ENCODE measurements around the gene CNDP1. TPM values are rescaled to one million over a fixed set of nuclear protein-coding genes. Genes with fewer than 3 reads are reported as not detected.
"Not testable (repeated sequence)": the region's sequence is repeated elsewhere in the genome, so short reads cannot be mapped to it uniquely, and the experiment has no call there.

Gene CNDP1
- total RNA-seq, 1 donor from 2014 or later = not detected

- H3K4me1 Mint-ChIP-seq (ENCODE audit: unreplicated experiment) = no peaks in the 10 kb centered on the region
- H3K36me3 Mint-ChIP-seq (ENCODE audit: low read depth, unreplicated experiment) = peaks cover 9% of the 10 kb centered on the region
- H3K9me3 Mint-ChIP-seq (ENCODE audit: unreplicated experiment) = peaks cover 10% of the 10 kb centered on the region
- H3K27ac Mint-ChIP-seq (ENCODE audit: unreplicated experiment) = no peak overlapping the region
- DNase-seq (ENCODE audit: low spot score) = no peak
- no peak for TF ChIP-seq CTCF (IDR thresholded peaks at IDR 0.05; ENCODE audit: unreplicated experiment)
- H3K27me3 Mint-ChIP-seq (ENCODE audit: unreplicated experiment) = no peaks in the 10 kb centered on the region
- H3K4me3 Mint-ChIP-seq (ENCODE audit: unreplicated experiment) = no peak overlapping the region
Observed at GRCh38 chr18:74562131-74562730, 27.9 kb downstream of the CNDP1 start.

- no peak for TF ChIP-seq CTCF (IDR thresholded peaks at IDR 0.05; ENCODE audit: unreplicated experiment)
- H3K27ac Mint-ChIP-seq (ENCODE audit: unreplicated experiment) = no peak overlapping the region
- no peak for DNase-seq (ENCODE audit: low spot score)
- no peaks in the 10 kb centered on the region for H3K27me3 Mint-ChIP-seq (ENCODE audit: unreplicated experiment)
- no peak overlapping the region for H3K4me3 Mint-ChIP-seq (ENCODE audit: unreplicated experiment)
- peaks cover 15% of the 10 kb centered on the region for H3K9me3 Mint-ChIP-seq (ENCODE audit: unreplicated experiment)
- no peaks in the 10 kb centered on the region for H3K4me1 Mint-ChIP-seq (ENCODE audit: unreplicated experiment)
- H3K36me3 Mint-ChIP-seq (ENCODE audit: low read depth, unreplicated experiment) = peaks cover 9% of the 10 kb centered on the region
Observed at GRCh38 chr18:74562775-74563174, 28.5 kb downstream of the CNDP1 start.

- Mint-ChIP-seq H3K9me3 (ENCODE audit: unreplicated experiment) (peaks cover 15% of the 10 kb centered on the region), H3K27me3 (ENCODE audit: unreplicated experiment) (no peaks in the 10 kb centered on the region), H3K36me3 (ENCODE audit: low read depth, unreplicated experiment) (peaks cover 9% of the 10 kb centered on the region), H3K27ac (ENCODE audit: unreplicated experiment) (no peak overlapping the region), H3K4me1 (ENCODE audit: unreplicated experiment) (no peaks in the 10 kb centered on the region), H3K4me3 (ENCODE audit: unreplicated experiment) (no peak overlapping the region)
- DNase-seq (ENCODE audit: low spot score) = no peak
- no peak for TF ChIP-seq CTCF (IDR thresholded peaks at IDR 0.05; ENCODE audit: unreplicated experiment)
Observed at GRCh38 chr18:74563999-74564398, 29.7 kb downstream of the CNDP1 start.

- peaks cover 15% of the 10 kb centered on the region for H3K9me3 Mint-ChIP-seq (ENCODE audit: unreplicated experiment)
- not testable (repeated sequence) for DNase-seq (ENCODE audit: low spot score); H3K27ac Mint-ChIP-seq (ENCODE audit: unreplicated experiment); H3K4me3 Mint-ChIP-seq (ENCODE audit: unreplicated experiment); H3K36me3 Mint-ChIP-seq (ENCODE audit: low read depth, unreplicated experiment); H3K4me1 Mint-ChIP-seq (ENCODE audit: unreplicated experiment); H3K27me3 Mint-ChIP-seq (ENCODE audit: unreplicated experiment)
Observed at GRCh38 chr18:74565164-74565563, 30.9 kb downstream of the CNDP1 start.

- DNase-seq (ENCODE audit: low spot score); H3K4me3 Mint-ChIP-seq (ENCODE audit: unreplicated experiment); H3K27me3 Mint-ChIP-seq (ENCODE audit: unreplicated experiment); H3K36me3 Mint-ChIP-seq (ENCODE audit: low read depth, unreplicated experiment); H3K27ac Mint-ChIP-seq (ENCODE audit: unreplicated experiment); H3K4me1 Mint-ChIP-seq (ENCODE audit: unreplicated experiment): not testable (repeated sequence)
- H3K9me3 Mint-ChIP-seq (ENCODE audit: unreplicated experiment) = peaks cover 15% of the 10 kb centered on the region
Observed at GRCh38 chr18:74565993-74566392, 31.7 kb downstream of the CNDP1 start.

GRCh38 chr18:74567822-74568221, 33.5 kb downstream of the CNDP1 start:
- Mint-ChIP-seq H3K4me3 (ENCODE audit: unreplicated experiment) (no peak overlapping the region), H3K4me1 (ENCODE audit: unreplicated experiment) (no peaks in the 10 kb centered on the region), H3K27me3 (ENCODE audit: unreplicated experiment) (no peaks in the 10 kb centered on the region), H3K27ac (ENCODE audit: unreplicated experiment) (no peak overlapping the region), H3K36me3 (ENCODE audit: low read depth, unreplicated experiment) (peaks cover 9% of the 10 kb centered on the region), H3K9me3 (ENCODE audit: unreplicated experiment) (peaks cover 15% of the 10 kb centered on the region)
- TF ChIP-seq CTCF (IDR thresholded peaks at IDR 0.05; ENCODE audit: unreplicated experiment) = no peak
- no peak for DNase-seq (ENCODE audit: low spot score)

Measured in endothelial cell (in vitro differentiated cells).